NK-92 (cell line): ENCODE data around the gene CAMK2A.
"Not testable (repeated sequence)": the region's sequence is repeated elsewhere in the genome, so short reads cannot be mapped to it uniquely, and the experiment has no call there.

Experiments used
- DNase-seq: peaks from one replicate; lab custom pipeline; 2025; ENCODE audit not compliant: unreplicated experiment; lab: John Stamatoyannopoulos, UW

Gene CAMK2A

DNA sequence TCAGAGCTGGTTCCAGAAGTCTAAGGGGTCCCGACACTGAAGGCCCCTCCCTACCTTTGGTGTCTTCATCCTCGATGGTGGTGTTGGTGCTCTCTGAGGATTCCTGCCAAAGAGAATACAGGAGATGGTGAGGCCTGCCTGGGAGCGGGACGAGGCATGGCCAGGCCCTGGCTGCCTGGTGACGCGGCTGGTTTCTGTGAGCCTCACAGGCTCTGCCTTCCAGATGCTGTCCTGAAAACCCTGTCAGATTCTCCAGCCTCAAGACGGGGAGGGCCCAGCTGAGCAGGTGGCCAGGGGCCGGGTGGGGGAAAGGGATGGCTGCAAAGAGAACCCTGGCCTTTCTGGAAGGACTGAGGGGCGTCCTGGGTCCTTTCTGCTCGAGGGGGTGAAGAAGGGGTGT is 50.9 kb downstream of the CAMK2A start:
- no peak for DNase-seq

DNA sequence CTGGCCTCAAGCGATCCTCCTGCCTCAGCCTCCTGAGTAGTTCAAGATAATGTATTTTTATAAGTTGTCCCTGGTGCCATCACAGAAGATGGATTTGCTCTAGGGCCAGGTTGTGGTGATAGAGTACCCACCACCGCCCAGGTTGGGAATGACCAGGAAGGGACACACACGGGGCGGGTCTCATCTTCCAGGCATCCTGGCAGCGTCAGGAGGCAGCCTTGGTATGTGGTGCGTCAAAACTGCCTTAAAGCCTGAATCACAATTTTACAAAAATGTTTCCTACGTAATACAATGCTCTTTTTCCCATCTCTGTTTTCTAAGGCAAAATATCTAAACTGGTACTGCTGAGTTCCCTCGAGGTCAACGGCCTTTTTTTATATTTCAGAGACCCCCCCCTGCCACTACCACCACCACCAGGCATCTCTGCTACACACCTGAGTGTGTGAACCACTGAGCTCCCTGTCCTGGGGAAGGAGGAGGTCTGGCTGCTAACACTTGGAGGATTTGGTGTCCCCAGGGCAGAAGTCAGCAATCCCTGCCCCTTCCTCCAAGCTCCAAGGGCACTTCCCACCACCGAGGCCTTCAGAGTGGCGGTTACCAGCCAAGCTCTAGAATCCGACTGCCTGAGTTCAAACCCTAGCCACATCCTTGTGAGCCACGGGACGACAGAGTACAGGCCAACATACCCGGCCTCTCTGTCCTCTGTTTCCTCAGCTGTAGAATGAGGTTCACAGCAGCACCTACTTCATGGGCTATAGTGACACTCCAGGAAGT is 52.4 kb downstream of the CAMK2A start:
- no peak for DNase-seq

DNA sequence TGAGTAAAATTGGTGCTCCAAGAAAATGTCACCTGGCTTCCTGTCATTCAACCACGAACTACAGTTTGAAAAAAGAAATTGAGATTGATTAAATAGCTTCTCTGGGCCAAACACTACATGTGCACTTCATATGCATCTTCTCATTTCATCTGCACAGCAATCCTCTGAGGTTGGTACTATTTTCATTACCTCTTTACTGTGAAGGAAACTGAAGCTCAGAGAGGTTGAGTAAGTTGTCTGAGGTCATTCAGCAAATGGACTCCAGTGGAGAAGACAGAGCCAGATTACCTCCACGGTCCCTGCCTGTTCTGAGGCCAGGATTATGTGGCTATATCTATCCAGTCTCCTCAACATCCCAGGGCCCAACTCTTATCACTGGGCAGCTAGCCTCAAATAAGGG is 53.3 kb downstream of the CAMK2A start:
- DNase-seq = no peak

DNA sequence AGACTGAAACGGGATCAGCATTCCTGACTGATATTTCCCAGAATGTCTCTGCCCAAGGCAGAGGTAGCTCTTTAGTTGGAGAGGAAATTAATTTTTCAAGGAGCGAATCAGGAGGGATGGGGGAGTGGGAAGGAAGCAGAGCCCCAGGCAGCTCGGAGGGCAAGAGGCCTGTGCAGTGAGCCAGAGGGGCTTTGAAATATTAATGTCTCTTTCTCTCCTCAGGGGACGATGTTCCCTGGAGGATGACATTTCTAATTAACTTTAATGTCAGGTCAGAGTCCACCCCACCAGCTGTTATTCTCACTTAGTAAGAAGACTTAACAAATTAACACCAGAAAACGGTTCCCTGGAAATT is 54.1 kb downstream of the CAMK2A start:
- DNase-seq = no peak

DNA sequence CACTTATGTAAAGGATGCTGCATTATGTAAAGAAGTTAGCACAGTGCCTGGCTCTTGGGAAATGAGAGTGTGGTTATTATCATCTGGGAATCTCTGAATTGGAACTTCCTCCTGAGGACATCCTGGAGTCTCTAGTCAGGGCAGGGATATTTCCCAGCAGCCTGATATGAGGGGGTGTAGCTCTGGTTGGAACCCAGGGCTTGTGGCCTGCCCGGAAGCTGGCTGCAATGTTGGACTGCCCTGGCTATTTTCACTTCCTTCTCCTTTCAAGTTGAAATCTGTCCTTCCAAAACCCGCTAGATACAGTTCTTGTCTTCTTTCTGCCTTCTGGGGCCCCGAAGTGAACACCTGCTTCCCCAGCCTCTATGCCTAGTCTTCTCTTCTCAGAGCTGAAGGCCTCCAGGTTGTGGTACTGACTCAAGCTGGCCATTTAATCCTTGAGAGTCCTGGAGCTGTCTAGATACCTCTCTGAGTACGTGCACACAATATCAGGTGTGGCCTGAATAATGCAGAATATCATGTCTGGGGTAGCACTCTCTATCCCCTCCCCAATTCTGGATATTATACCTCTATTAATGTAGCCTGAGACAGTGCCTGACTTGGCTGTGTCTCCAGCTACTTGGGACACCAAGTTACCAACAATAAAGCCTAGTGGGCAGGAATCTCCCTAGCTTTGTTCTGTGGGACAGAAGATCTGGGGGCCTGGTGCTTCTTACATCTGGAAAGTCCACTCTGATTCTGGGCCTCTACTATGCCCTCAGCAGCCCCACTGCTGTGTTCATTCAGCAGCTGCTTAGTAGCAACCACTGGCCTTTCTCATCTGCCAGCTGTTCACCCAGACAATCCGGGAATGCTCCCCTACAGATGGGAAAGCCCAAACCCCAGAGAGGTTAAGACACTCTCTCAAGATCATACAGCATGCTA is 54.7 kb downstream of the CAMK2A start:
- no peak for DNase-seq

DNA sequence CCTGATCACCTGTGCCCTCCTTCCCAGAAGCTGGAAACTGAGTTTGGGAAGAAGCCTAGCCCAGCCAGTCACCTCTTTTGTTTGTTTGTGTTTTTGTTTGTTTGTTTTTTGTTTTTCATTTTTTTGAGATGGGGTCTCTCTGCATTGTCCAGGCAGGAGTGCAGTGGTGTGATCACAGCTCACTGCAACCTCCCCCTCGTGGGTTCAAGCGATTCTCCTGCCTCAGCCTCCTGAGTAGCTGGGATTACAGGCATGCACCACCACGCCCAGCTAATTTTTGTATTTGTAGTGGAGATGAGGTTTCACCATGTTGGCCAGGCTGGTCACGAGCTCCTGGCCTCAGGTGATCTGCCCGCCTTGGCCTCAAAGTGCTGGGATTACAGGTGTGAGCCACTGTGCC is 55.9 kb downstream of the CAMK2A start:
- not testable (repeated sequence) for DNase-seq

DNA sequence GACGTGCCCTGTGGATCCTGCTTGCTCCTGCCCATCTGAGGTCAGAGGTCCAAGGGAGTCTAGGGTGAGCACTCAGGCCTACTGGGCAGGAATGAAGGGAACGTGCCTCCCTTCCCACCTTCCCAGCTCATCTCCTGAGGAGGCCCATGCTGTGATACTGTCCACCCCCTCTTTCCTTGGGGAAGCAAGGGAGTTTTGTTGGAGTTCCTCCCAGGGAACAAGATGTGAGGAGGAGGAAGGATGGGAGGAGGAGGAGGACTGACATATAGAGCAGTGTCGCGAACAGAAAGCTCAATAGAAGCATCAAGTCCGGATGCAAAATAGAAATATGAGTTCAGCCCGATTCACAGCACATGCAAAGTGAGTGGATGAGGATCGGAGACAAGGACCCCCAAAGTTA is 58.7 kb downstream of the CAMK2A start:
- DNase-seq = no peak

DNA sequence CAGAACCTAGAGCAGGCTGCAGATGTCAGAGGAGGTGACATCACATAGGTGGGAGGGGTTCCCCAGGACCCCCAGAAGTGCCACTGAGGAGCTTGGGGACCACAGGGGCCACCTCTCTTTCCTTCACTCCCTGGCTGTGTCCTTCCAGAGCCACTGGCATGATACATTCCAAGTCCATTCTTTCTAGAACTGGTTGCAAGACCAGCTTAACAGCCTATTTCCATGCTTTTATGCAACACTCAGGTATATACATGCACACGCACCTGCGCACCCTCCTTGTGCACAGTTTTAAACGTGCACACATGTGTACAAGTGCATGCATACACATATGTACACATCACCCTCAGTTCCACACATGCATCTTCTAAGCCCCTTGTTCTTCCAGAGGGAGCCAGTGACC is 60.0 kb downstream of the CAMK2A start:
- DNase-seq = no peak

DNA sequence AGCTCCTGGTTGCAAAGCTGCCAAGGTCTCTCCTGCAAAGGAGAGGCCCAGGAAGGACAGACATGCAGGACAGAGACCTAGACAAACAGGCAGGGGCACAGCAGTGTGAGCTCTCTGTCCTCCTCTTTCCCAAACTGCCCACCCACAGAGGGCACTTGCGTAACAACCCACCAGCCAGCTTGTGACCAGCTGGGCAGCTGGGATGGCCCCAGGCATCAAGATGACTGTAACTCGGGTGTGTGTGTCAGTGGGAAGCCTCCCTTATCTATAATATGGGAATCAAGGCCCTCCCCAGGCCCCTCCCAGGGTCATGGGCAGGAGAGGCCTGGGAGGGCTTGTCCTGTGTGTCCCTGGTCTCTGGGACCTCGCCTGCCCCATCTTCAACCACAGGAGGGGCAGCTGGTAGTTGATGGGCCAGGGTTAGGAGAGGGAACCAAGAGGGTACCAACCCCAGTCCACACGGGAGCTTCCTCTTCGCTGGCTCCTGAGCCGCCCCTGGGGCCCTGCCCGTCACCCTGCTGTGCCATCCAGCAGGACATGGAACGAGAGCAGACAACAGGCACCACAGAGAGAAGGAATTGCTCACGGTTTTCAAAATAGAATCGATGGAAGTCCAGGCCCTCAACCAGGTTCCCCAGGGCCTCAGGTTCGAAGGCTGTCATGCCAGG is 61.8 kb downstream of the CAMK2A start:
- DNase-seq = no peak

DNA sequence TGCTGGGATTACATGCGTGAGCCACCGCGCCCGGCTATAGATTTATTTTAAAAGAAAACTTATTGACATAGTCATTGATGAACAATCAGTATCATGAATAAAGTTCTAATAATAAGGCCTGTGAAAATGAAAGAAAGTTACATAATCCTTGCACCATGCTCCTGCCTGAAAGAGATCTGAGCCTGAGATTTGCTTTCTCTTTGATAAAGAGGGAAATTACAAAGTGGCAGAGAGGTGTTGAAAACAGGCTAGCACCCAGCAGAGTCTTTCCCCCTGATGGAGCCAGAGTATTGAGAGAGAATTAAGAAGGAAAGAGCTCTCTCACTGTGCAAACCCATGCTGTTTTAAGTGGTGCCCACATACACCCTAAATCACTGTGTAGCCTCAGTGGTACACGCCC is 62.5 kb downstream of the CAMK2A start:
- DNase-seq = no peak

DNA sequence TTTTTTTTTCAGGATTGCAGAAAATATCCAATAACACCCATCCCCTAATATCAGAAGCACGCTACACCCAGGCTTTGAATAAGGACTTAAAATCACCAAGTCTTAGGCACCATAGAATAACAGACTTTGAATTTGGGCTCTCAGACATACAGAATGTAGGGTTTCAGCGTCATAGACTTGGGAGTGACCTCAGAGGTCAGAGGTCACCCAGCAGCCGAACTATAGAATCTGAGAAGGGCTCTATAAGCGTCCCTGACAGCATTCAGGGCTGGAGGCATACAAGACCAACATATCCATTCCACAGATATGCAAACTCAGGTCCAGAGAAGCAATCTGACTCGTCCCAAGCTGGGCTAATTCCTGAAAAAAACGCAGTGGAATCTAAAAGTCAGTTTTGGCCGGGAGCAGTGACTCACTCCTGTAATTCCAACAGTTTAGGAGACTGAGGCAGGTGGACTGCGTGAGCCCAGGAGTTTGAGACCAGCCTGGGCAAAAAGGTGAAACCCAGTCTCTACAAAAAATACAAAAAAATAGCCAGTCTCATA is 65.0 kb downstream of the CAMK2A start:
- no peak for DNase-seq

DNA sequence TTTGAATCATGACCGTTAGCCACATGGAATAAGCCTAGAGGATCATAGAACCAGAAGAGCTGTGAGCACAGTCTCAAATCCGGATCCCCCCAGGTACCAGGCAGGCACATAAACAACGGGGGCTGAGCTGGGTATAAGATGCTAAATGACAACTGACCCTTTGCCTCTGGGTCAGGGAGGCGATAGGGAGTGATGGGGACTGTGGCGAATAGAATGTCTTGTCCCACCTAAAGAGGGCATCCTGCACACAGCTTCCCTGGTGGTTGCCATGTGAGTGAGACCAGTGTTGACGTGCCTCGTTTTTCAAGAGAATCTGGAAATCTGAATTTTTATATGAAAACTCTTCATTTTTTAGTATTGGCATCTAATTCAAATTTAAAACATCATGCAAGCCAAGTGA is 66.1 kb downstream of the CAMK2A start:
- DNase-seq = no peak

DNA sequence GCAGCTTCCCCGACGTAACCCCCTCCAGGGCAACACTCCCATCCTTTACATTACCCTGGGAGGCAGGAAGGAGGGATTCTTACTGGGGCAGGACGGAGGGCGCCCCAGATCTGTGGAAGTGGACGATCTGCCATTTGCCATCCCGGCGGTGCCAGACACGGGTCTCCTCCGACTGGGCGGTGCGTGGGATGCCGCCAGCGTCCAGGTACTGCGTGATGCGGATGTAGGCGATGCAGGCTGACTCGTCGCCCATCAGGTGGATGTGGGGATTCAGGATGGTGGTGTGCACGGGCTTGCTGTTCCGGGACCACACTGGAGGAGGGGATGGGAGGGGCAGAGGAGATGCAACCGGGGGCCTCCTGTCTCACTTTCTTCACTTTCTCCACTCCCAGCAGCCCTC is 66.7 kb downstream of the CAMK2A start:
- DNase-seq = no peak

DNA sequence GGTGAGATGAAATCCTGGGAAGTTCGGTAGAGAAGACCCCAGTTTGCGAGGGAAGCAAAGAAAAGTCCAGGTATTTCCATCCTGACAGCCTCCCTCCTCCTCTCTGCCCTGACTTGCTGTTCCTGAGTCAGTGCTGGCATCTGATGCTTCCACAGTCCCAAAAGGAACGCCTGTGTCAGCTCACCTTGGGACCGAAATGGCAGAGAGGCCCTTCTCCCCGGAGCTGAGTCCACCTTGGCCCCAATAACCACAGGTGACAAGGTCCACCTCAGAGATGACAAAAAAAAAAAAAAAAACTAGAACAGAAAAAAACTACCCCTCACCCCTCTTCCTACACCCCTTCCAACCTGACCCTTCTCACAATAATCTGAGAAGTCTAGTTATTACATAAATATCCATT is 68.1 kb downstream of the CAMK2A start:
- no peak for DNase-seq

DNA sequence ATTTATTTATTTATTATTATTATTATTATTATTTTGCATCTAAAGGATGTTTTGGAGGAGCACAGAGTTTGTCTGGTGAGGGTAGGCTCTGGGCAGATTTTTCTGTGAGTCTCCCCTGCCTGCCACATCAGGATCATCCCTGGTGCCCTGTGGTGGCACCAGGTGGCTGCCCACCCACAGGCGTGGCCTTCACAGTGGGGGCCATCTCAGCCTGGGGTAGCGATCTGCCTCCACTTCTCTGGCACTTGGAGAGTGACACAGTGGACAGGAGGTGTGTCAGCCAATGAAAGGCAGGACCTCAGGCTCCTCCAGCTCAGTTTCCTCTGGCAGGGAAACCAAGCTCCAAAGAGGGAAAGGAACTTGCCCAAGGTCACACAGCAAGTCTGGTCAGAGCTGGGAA is 69.7 kb downstream of the CAMK2A start:
- no peak for DNase-seq

DNA sequence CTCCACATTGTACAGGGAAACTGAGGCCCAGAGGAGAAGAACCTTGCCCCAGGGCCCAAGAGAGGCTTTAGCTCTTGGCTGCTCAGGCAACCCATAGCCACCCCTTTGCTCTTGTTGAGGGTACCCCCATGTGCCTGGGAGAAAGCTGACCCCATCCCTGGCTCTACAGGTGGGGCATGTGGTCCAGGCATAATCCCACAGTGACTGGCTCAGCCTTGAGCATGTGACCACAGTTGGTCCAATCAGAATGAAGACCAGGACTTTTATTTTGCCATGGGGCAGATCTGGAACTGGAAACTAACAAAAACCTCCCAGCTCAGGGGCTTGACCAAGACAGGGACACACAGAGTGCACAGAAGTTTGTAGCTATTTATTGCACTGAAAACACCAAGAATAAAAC is 70.4 kb downstream of the CAMK2A start:
- DNase-seq = no peak

DNA sequence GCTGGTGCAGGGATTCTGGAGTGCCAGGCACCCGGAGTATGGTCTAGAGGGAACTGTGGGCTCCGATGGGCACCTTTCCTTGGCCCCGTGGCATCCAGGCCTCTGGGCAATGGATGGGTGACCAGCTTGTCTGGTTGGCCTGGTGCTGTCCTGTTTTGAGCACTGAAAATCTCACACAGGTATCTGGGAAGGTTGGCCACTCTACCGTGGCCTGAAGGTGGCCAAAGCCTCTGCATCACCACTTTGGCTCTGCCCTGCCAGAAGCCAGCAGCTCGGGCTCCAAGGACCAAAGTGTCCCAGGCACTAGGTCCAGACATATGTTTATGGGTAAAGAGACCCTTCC is 70.9 kb downstream of the CAMK2A start:
- no peak for DNase-seq

DNA sequence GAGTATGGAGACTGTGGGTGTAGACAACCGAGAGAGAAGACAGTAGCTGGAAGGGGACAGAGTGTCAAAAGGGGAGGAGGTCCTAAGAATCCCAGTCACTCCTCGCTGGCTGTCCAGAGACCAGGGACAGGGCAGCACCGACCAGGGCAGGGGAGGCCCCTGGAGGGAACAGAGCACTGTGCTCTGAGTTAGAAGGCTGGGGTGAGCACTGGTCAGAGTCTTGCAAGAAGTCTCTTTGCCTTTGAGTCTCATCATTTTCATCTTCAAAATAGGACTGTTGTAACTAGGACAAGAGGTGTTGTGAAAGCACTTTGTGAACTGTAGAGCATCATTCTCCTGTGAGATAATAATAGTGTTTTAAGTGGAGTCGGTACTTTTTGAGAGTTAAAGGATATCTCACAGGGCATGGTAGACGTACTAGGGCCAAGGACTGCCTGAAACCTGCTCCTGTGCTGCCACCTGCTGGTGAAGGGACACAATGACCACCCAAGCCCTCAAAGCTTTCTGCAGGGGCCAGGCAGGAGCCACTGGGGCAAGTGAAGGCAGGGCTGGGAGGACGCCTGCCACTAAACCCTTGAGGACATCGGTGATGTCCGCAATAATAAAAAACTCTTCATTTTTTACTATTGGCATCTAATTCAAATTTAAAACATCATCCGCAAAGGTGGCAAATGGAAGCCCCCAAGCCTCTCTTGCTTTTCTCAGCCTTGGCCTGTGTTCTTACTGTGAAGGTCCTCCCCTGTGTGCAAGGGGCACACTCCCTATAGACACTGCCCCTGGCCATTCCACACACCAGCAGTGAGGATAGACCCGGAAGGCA is 71.5 kb downstream of the CAMK2A start:
- DNase-seq = no peak

DNA sequence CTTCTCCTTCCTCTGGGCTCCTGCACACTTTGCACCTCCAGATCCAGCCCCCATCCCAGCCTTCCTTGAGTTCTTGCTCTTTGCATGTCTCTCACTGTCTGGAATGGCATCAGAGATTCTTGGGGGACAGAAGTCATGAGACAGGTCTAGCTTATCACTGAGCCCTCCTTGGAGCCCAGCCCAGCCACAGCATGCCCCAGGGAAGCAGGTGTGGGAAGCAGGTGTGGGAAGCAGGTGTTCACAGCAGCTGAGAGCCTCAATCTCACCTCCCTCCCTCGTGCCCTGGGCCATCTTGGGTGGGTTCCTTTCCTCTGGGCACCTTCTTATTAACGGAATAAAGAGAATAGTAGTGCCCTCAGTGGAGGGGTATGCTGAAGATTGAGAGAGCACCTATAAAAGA is 72.5 kb downstream of the CAMK2A start:
- no peak for DNase-seq

DNA sequence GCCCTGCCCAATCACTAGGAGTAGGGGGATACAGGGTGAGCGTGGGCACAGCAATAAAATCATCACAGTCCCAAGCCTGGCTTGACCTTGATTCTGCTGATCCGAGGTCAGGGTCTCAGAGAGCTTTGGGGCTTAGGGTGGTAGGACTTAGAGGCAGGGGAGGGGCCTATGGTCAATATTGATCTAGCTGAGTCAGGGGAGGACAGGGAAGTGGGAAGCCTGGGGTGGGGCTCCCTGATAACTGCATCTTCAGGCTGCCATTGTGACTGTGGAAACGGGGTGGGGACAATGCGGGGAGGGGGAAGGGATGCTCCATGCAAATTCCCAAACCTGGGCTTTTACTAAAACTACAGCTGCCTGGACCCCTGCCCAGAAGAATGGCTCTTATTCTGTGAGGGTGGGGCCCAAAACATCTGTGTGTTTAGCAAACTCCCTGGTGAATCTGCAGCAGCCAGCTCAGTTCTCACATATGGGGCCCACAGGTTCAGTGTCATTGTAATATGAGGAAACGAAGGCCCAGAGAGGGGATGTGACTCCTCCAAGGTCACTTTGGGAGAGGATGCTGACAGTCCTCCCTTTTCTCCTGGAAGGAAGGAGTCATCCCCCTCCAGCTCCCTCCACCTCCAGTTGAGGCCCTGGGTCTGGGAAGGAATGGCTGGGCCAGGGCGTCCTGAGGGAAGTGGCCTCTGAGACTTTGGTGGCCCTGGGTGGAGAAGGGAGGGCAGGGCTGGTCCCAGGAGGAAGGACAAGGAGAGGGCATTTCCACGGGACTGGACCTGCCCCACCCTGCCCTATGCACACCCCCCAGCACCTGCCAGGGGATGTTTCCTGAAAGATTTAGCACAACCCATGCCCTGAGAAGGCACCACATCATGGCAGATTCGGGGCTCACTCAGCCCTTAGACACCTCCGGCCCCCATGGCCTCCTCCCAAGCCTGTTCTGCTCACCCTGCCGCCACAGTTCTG is 73.3 kb downstream of the CAMK2A start:
- DNase-seq = no peak
